HG03108 (cell line): ENCODE data around the gene LRCH4.

Source experiments
- ATAC-seq: cut with Tn5 transposase; IDR thresholded peaks from one replicate; pipeline ENCODE4 v1.9.1; 2021; ENCODE audit warnings: moderate library complexity; ENCODE audit not compliant: unreplicated experiment

LRCH4 gene

DNA sequence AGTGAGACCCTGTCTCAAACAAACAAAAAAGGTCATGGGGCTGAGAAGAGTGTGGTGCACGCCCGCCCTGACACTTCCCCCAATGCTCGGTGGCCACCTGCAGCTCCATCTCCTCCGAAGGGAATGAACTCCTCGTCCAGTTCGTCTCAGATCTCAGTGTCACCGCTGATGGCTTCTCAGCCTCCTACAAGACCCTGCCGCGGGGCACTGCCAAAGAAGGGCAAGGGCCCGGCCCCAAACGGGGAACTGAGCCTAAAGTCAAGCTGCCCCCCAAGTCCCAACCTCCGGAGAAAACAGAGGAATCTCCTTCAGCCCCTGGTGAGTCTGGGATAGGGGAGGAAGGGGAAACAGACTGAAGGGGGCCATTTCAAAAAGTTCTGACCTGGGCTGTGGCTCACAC is 20.4 kb upstream of the LRCH4 start:
- ATAC-seq, result no peak

- no peak for ATAC-seq
These were observed 19.3 kb upstream of the LRCH4 start for GRCh38 chr7:100604976-100605911.

DNA sequence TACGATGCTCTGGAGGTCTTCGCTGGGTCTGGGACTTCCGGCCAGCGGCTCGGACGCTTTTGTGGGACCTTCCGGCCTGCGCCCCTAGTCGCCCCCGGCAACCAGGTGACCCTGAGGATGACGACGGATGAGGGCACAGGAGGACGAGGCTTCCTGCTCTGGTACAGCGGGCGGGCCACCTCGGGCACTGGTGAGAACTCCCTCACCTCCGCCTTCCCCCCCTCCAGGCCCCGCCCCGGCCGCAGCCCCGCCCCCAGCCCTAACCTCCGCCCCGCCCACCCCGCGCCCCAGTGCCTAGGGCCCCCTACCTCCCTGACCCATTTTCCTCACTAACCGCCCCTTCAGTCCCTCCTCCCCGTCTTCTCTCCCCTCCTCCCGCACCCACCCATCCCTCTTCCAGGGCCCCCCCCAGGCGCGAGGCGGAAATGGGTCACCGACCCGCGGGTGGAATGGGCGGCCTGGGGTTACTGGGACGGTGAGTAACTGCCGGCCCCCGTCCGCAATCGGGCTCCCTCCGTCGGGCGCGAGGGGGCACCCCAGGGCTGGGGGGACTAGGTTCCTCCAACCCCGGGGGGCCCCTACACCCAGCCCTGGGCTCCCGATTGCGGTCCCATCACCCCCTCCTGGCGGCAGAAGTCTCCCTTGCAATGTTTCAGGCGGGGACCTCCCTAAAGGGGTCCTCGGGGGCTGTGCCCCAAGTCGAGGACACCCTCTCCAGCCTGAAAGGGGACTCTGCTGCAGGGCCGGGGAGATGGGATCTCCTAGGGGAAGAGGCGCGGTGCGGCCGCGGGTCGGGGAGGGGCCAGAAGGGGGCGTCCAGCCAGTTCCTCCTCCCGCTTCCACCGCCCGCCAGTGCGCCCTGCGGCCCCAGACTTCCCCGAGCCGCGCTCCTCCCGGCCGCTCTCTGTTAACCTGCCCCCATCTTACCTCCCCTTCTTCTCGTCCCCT is 18.4 kb upstream of the LRCH4 start:
- ATAC-seq, result peak; percentile 49

DNA sequence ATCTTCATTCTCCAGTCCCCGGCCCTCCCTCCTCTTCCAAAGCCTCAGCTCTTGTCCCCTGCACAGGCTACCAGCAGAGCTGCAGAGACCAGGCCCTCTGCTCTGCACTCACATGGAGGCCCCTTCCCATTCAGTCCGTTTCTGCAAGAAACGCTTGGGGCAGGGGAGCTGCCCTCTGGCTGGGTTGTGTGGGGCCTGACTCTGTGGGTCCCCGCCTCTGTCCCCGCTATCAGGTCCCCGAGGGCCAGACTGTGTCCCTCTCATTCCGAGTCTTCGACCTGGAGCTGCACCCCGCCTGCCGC is 17.7 kb upstream of the LRCH4 start:
- no peak for ATAC-seq

- ATAC-seq, result no peak
These were observed 17.2 kb upstream of the LRCH4 start for GRCh38 chr7:100602889-100603725.

DNA sequence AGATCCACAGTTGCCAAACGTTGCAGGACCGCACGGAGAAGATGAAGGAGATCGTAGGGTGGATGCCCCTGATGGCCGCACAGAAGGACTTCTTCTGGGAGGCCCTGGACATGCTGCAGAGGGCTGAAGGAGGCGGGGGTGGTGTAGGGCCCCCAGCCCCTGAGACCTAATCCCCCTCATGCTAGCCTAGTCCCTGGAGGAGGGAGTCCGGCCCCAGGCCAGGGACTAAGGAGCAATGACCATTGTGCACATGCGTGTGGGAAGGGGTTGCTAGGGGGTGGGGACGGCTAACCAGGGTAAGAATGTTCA is 14.8 kb upstream of the LRCH4 start:
- ATAC-seq, result no peak

DNA sequence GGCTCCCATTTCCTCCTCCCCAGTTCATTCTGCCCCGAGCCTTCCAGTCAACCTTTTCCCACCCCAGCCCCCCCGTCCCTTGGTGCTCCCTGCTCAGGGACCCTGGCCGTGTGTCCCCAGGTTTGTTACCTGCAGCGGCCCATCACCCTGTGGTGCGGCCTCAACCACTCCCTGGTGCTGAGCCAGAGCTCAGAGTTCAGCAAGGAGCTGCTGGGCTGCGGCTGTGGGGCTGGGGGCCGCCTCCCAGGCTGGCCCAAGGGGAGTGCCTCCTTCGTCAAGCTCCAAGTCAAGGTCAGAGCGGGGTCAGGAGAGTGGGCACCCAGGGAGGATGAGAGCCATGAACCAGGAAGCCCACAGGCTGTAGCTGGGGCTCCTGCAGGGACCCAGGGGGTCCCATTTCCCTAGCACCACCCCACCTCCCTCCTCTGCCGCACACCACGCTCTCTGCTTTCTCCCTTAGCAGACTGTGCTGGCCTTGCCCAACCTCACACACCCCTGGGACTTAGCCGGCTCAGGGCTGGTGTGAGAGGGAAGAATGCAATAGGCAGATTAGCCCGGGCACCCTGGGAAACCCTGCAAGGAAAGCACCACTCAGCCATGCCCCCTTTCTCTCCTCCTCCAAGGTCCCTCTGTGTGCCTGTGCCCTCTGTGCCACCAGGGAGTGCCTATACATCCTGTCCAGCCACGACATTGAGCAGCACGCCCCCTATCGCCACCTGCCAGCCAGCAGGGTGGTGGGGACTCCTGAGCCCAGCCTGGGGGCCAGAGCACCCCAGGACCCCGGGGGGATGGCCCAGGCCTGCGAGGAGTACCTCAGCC is 14.2 kb upstream of the LRCH4 start:
- no peak for ATAC-seq

DNA sequence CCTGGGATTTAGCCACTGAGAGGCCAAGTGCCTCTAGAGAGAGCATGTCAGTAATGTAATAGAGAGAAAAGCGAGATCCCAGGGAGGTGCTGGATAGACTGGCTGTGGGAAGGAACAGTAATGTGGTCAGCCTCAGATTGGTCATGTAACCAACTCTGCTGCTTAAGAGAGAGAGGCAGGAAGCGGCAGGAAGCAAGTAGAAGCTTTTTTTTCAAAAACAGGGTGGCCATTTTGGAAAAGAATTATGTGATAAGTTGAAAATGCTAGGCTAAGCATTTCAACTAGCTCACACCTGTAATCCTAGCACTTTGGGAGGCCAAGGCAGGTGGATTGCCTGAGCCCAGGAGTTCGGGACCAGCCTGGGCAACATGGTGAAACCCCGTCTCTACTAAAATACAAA is 12.5 kb upstream of the LRCH4 start:
- ATAC-seq, result no peak

- no peak for ATAC-seq
These were observed 9.3 kb upstream of the LRCH4 start for GRCh38 chr7:100595188-100595587.

- no peak for ATAC-seq
These were observed 5.7 kb upstream of the LRCH4 start for GRCh38 chr7:100591596-100591995.

DNA sequence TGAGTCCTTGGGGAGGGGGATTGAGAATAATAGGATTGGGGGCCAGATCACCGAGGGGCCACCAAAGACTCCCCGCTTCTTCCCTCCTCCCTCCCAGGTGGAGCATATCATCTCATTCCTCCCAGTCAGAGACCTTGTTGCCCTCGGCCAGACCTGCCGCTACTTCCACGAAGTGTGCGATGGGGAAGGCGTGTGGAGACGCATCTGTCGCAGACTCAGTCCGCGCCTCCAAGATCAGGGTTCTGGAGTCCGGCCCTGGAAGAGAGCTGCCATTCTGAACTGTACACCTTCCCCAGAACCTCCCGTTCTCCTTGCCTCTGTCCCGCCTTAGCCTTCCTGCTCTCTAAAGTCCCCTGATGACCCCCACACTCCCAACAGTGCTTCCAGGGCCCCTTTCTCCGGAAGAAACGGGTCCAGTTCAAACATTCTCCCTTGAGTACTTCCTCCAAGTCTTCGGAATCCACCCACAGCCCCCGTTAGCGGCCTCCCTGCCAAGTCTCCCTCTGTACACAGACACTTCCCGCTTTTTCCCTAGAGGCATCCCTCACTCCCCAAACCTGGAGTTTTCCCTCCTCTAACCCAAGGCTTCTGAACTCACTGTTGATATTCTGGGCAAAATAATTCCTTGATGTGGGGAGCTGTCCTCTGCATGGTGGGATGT is 4.3 kb upstream of the LRCH4 start:
- ATAC-seq, result no peak

- no peak for ATAC-seq
These were observed 3.5 kb upstream of the LRCH4 start for GRCh38 chr7:100589341-100589947.

DNA sequence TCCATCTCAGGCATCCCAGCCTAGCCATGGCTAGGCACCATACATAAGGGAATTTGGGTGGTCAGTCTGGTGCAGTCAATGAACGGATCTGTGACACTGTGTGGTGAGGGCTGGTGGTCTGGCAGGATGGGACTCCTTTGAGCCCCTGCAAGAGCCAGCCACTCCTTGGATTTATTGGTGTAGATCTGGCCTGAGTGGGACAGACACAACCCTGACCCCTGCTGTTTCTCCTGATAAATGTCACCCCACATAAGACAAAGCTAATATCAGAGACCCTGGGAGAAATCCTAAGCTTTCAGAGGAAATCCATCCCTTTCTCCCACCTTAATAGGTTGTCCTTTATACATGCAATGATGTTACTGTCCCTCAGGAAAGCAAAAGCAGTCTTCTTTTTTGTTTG is 2.5 kb upstream of the LRCH4 start:
- no peak for ATAC-seq

- peak; percentile 80 for ATAC-seq
These were observed 517 bp upstream of the LRCH4 start, which contains the start of gene FBXO24 for GRCh38 chr7:100586266-100587025. Gene FBXO24 (plus strand): TSS chr7:100586328. CDS start chr7:100586626, 298 bp downstream.

GRCh38 chr7:100584683-100585510 is 1.0 kb downstream of the LRCH4 start:
- no peak for ATAC-seq

DNA sequence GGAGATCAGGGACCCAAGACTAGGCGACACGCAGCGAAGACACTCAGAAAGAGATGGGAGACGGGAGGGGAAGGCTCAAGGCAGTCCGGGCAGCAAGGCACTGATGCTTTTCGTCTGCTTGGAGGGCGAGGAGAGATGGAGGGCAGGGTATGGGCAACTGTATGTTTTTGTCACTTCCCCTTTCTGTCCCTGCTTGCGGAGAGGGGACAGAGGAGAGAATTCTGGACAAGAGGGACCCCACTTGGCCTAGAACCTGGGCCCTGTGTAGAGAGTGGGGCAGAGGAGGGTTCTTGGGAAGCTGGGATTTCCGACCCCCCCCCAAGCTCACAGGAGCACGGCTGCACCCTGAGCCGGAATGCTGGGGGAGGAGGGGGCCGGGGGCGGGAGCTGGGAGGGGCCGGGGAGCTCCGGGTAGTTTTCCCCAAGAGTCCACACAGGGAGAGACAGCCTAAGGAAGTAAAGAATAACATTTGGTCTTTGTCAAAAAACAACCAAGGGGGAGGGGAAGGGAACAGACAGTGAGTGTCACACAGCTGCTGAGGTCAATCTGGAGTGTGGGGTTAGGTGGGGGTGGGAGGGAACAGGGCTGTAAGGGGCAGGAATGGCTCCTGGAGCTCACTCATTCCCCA is 1.8 kb downstream of the LRCH4 start:
- ATAC-seq, result no peak
